HepG2 (cell line): ENCODE measurements around the gene AKAP10. TPM values are rescaled to one million over a fixed set of nuclear protein-coding genes. Genes with fewer than 3 reads are reported as not detected.

Experiments used
- GATA4 ChIP-seq: sonication (generic); IDR thresholded peaks from 2 replicates; pipeline ENCODE4 v1.6.1; 2016; ENCODE audit warnings: antibody characterized with exemption, low read depth, borderline replicate concordance
- HNF4G ChIP-seq, 2 experiments: sonication (generic) in 1 of 2; formaldehyde crosslinking in 1 of 2; IDR thresholded peaks; 2 replicates each; pipeline versions ENCODE4 v1.4.0 to v1.6.1; 2011 to 2020; ENCODE audit warnings: borderline replicate concordance in 2 of 2, low read depth in 2 of 2, mild to moderate bottlenecking in 2 of 2, low read length in 1 of 2, missing genetic modification reagents in 1 of 2, moderate library complexity in 1 of 2
- KAT8 ChIP-seq: IDR thresholded peaks from 2 replicates; pipeline ENCODE4 v1.6.1; 2016; ENCODE audit warnings: missing genetic modification reagents, missing compliant biosample characterization
- MXD4 ChIP-seq: IDR thresholded peaks from 2 replicates; pipeline ENCODE4 v1.6.1; 2016; ENCODE audit warnings: mild to moderate bottlenecking, missing biosample characterization, missing genetic modification reagents
- POLR2AphosphoS2 ChIP-seq: IDR thresholded peaks from 2 replicates; pipeline ENCODE4 v1.6.1; 2011; ENCODE audit warnings: low read depth, low read length, improper control_type of control experiment
- THAP7 ChIP-seq: sonication (generic); formaldehyde crosslinking; IDR thresholded peaks from 2 replicates; pipeline ENCODE4 v1.8.1; 2023; ENCODE audit warnings: mild to moderate bottlenecking, missing genetic modification reagents
- THAP8 ChIP-seq: sonication (generic); formaldehyde crosslinking; IDR thresholded peaks from 2 replicates; pipeline ENCODE4 v1.5.1; 2020; ENCODE audit warnings: missing genetic modification reagents, mild to moderate bottlenecking, borderline replicate concordance
- YEATS2 ChIP-seq: sonication (generic); formaldehyde crosslinking; IDR thresholded peaks from 2 replicates; pipeline ENCODE4 v1.4.0; 2020; ENCODE audit warnings: missing genetic modification reagents, borderline replicate concordance
- ZNF124 ChIP-seq: sonication (generic); formaldehyde crosslinking; IDR thresholded peaks from 2 replicates; pipeline ENCODE4 v1.4.0; 2020; ENCODE audit warnings: missing genetic modification reagents
- ZNF224 ChIP-seq: sonication (generic); formaldehyde crosslinking; IDR thresholded peaks from 2 replicates; pipeline ENCODE4 v1.5.0; 2020; ENCODE audit warnings: mild to moderate bottlenecking, missing genetic modification reagents
- ZNF430 ChIP-seq: sonication (generic); formaldehyde crosslinking; IDR thresholded peaks from 2 replicates; pipeline ENCODE4 v1.9.0; 2021; ENCODE audit warnings: mild to moderate bottlenecking, missing genetic modification reagents
- ZNF546 ChIP-seq: sonication (generic); formaldehyde crosslinking; conservative IDR thresholded peaks from 2 replicates; pipeline ENCODE4 v1.8.1; 2023; ENCODE audit warnings: mild to moderate bottlenecking, missing genetic modification reagents
- ZNF800 ChIP-seq: sonication (generic); formaldehyde crosslinking; IDR thresholded peaks from 2 replicates; pipeline ENCODE4 v1.4.0; 2020; ENCODE audit warnings: missing genetic modification reagents
- polyA plus RNA-seq, 8 experiments: library from polyadenylated mRNA; depleted of rRNA in 3 of 8; stranded (reverse) in 7 of 8; unstranded in 1 of 8; fragments of >200 nt; fragmentation: Illumina TruSeq in 4 of 8; extraction: Trizol in 4 of 8; gene quantifications; 2 replicates each; pipeline versions ENCODE4 v1.2.1 to v1.2.3, GENCODE V29; 2011 to 2016; ENCODE audit warnings: low read depth in 4 of 8, missing spikeins in 1 of 8, mixed read lengths in 1 of 8; ENCODE audit not compliant: insufficient read depth in 1 of 8
- total RNA-seq, 5 experiments: library from RNA; depleted of rRNA; stranded (reverse); fragments of >200 nt; fragmentation: Illumina TruSeq; extraction: Trizol; gene quantifications; 2 replicates each; pipeline ENCODE4 v1.2.3, GENCODE V29; 2016; ENCODE audit warnings: low read depth in 1 of 5

AKAP10 gene
- total and polyA plus RNA-seq, 2 of the 13 experiments (the other 11 are each of a cell fraction or from before 2014, with no cell fraction given) = 17.6 to 21.7 TPM

GRCh38 chr17:20010099-20010863, 32.7 kb upstream of the AKAP10 start (continued):
- no peak for TF ChIP-seq KAT8 (CRISPR knock-in tag)
- TF ChIP-seq ZNF800 (CRISPR knock-in tag) = 0 out of 2 replicates have a peak, but pooled peaks have one; percentile 9
- no peak for TF ChIP-seq THAP7 (CRISPR knock-in tag)
- TF ChIP-seq MXD4 = no peak
- no peak for TF ChIP-seq ZNF430 (CRISPR knock-in tag)
- 0 out of 2 replicates have a peak, but pooled peaks have one; percentile 6 for TF ChIP-seq ZNF546 (CRISPR knock-in tag)
- TF ChIP-seq THAP8 (CRISPR knock-in tag) = no peak
- no peak for TF ChIP-seq POLR2AphosphoS2
- TF ChIP-seq GATA4 = no peak
- TF ChIP-seq ZNF124 (CRISPR knock-in tag) = no peak
- TF ChIP-seq ZNF224 (CRISPR knock-in tag) = no peak
- TF ChIP-seq HNF4G (IDR thresholded peaks at IDR 0.05; ENCODE audit: borderline replicate concordance, low read depth, low read length) = no peak
- TF ChIP-seq HNF4G (CRISPR knock-in tag; IDR thresholded peaks at IDR 0.05; ENCODE audit: borderline replicate concordance, low read depth) = no peak
- no peak for TF ChIP-seq YEATS2 (CRISPR knock-in tag)
